HFFc6 (cell line): ENCODE results near the gene FGF14. TPM values are rescaled to one million over a fixed set of nuclear protein-coding genes. Genes with fewer than 3 reads are reported as not detected.
"Not testable (repeated sequence)": the region's sequence is repeated elsewhere in the genome, so short reads cannot be mapped to it uniquely, and the experiment has no call there.

Source experiments
- DNase-seq: peaks from one replicate; pipeline ENCODE4 v3.0.0-alpha.2; 2018
- H3K27ac Mint-ChIP-seq: 2 replicates; pipeline ENCODE4 v1.8.0; 2020; ENCODE audit warnings: mild to moderate bottlenecking, mixed read lengths
- H3K27me3 Mint-ChIP-seq: 2 replicates; pipeline ENCODE4 v1.8.0; 2021; ENCODE audit warnings: mild to moderate bottlenecking, moderate library complexity, mixed read lengths; ENCODE audit not compliant: insufficient read depth
- H3K36me3 Mint-ChIP-seq: 2 replicates; pipeline ENCODE4 v1.8.0; 2021; ENCODE audit warnings: low read depth, mixed read lengths
- H3K4me1 Mint-ChIP-seq: 2 replicates; pipeline ENCODE4 v1.8.0; 2020; ENCODE audit warnings: low read depth, mixed read lengths
- H3K4me3 Mint-ChIP-seq: 2 replicates; pipeline ENCODE4 v1.8.0; 2020; ENCODE audit warnings: mild to moderate bottlenecking, moderate library complexity, mixed read lengths
- H3K9me3 Mint-ChIP-seq: 2 replicates; pipeline ENCODE4 v1.8.0; 2020; ENCODE audit warnings: mild to moderate bottlenecking, mixed read lengths
- CTCF ChIP-seq: fragments of 200-600 bp; sonication (generic); IDR thresholded peaks from 2 replicates; pipeline ENCODE4 v1.5.0; 2021; ENCODE audit warnings: antibody characterized with exemption, mild to moderate bottlenecking
- total RNA-seq, 6 experiments: library from RNA; stranded (reverse); fragmentation: NEBNext Ultra II Directional; extraction: Animal tissue kit (Norgen Biotek cat#: 25700); gene quantifications; 2 replicates in 1 of 6; 3 replicates in 5 of 6; pipeline ENCODE4 v1.2.3, GENCODE V29; 2021

FGF14 gene
- total RNA-seq, 6 experiments from 2014 or later, result 0.02 to 0.03 TPM; not detected in 4

DNA sequence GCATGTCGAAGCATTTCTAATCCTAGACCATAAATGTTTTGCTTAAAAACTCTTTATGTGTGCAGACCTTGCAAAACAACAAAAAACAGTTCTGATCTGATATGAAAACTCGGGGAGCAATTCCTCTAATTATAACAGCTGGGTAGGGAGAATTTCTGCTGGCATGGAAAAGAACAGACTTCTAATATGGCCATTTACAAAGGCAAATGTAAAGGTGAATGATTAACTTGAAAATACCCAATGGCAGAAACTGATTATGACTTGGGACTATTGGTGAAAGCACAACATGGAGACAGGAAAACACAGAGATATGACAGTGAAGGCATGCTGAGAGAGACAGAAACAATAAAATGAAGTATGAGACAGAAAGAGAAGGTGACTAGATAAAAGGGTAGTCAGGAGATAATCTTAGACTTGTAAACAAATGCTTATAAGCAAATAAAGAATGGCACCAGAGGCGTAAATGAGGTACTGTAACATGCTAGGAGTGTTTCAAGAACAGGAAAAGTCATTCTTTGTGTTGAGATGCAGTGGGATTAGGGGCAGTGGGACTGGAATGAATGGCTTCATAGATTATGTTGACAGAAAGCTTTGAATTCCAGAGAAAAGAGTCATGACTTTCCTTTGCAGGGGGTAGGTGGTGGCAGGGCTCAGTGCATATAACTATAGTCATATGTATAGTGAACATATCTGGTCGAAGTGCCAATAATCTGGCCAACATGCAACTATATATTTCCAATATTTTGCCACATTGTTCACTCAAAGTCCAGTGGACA, 556.4 kb downstream of the FGF14 start:
- peaks cover 7% of the 10 kb centered on the region; the same call in 1 of the 2 replicates for H3K4me1 Mint-ChIP-seq
- H3K27ac Mint-ChIP-seq, result no peak overlapping the region
- H3K36me3 Mint-ChIP-seq, result no peaks in the 10 kb centered on the region
- no peaks in the 10 kb centered on the region for H3K9me3 Mint-ChIP-seq
- DNase-seq, result no peak
- no peak overlapping the region for H3K4me3 Mint-ChIP-seq
- no peak for TF ChIP-seq CTCF
- peaks cover 2% of the 10 kb centered on the region; the same call in 1 of the 2 replicates for H3K27me3 Mint-ChIP-seq

- DNase-seq, result no peak
- H3K36me3 Mint-ChIP-seq, result no peaks in the 10 kb centered on the region
- peaks cover 2% of the 10 kb centered on the region; the same call in 1 of the 2 replicates for H3K27me3 Mint-ChIP-seq
- H3K9me3 Mint-ChIP-seq, result no peaks in the 10 kb centered on the region
- no peak overlapping the region for H3K4me3 Mint-ChIP-seq
- peaks cover 7% of the 10 kb centered on the region; the same call in 1 of the 2 replicates for H3K4me1 Mint-ChIP-seq
- no peak overlapping the region for H3K27ac Mint-ChIP-seq
- no peak for TF ChIP-seq CTCF
Observed at GRCh38 chr13:101841698-101842097, 560.1 kb downstream of the FGF14 start.

DNA sequence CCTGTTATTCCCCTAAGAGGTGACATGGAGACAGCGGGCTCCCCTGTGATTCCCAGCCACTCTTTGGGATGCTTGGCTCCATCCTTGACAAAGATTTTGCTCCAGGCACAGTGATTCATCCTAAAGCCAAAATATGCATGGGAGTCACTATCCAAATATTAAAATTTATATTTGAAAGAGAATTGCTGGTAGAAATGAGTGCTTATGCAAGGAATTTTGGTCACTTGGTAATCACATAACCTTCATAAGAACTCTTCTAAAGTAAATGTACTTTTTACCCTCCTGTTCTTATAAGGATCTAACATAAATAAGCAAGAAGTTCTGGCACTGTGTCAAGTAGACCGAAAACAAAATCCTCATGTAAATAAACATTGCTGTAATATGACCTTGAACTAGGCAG, 563.5 kb downstream of the FGF14 start:
- H3K9me3 Mint-ChIP-seq, result no peaks in the 10 kb centered on the region
- no peak for TF ChIP-seq CTCF
- H3K36me3 Mint-ChIP-seq, result no peaks in the 10 kb centered on the region
- no peaks in the 10 kb centered on the region for H3K4me1 Mint-ChIP-seq
- DNase-seq, result peak; percentile 1
- H3K27ac Mint-ChIP-seq, result no peak overlapping the region
- peaks cover 4% of the 10 kb centered on the region; the same call in 1 of the 2 replicates for H3K27me3 Mint-ChIP-seq
- no peak overlapping the region for H3K4me3 Mint-ChIP-seq

DNA sequence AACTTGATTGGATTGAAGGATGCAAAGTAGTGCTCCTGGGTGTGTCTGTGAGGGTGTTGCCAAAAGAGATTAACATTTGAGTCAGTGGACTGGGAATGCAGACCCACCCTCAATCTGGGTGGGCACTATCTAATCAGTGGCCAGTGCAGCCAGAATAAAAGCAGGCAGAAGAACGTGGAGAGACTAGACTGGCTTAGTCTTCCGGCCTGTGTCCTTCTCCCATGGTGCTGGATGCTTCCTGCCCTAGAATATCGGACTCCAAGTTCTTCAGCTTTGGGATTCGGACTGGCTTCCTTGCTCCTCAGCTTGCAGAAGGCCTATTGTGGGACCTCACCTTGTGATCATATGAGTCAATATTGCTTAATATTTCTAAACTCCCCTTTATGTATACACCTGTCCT, 564.1 kb downstream of the FGF14 start:
- H3K27me3 Mint-ChIP-seq, H3K4me1 Mint-ChIP-seq, H3K36me3 Mint-ChIP-seq, H3K9me3 Mint-ChIP-seq, H3K27ac Mint-ChIP-seq, DNase-seq, H3K4me3 Mint-ChIP-seq: not testable (repeated sequence)

GRCh38 chr13:101837288-101837687, 564.6 kb downstream of the FGF14 start:
- Mint-ChIP-seq H3K4me3 (no peak overlapping the region), H3K27me3 (peaks cover 4% of the 10 kb centered on the region; the same call in 1 of the 2 replicates), H3K27ac (no peak overlapping the region), H3K9me3 (no peaks in the 10 kb centered on the region), H3K36me3 (no peaks in the 10 kb centered on the region), H3K4me1 (no peaks in the 10 kb centered on the region)
- TF ChIP-seq CTCF, result no peak
- no peak for DNase-seq

GRCh38 chr13:101835920-101836319, 565.9 kb downstream of the FGF14 start:
- no peak for DNase-seq
- TF ChIP-seq CTCF, result no peak
- Mint-ChIP-seq H3K27me3 (peaks cover 4% of the 10 kb centered on the region; the same call in 1 of the 2 replicates), H3K27ac (no peak overlapping the region), H3K4me1 (no peaks in the 10 kb centered on the region), H3K4me3 (no peak overlapping the region), H3K9me3 (no peaks in the 10 kb centered on the region), H3K36me3 (no peaks in the 10 kb centered on the region)
